H9 (cell line): Measurements from ENCODE around the gene CCDC159. TPM values are rescaled to one million over a fixed set of nuclear protein-coding genes. Genes with fewer than 3 reads are reported as not detected.

Experiments
- DNase-seq: peaks from one replicate; pipeline ENCODE4 v3.0.0-alpha.2; 2017
- H2AFZ ChIP-seq: one replicate; pipeline ENCODE4 v1.6.1; 2013; ENCODE audit warnings: mild to moderate bottlenecking, low read length, control low read depth, moderate library complexity
- H2AK5ac ChIP-seq: 2 replicates; pipeline ENCODE4 v1.6.1; 2013; ENCODE audit warnings: low read length, control low read depth, mixed read lengths; ENCODE audit not compliant: insufficient read length
- H2BK120ac ChIP-seq: one replicate; pipeline ENCODE4 v1.6.1; 2013; ENCODE audit warnings: low read depth, mild to moderate bottlenecking, low read length, control low read depth, inconsistent platforms; ENCODE audit not compliant: poor library complexity, severe bottlenecking
- H2BK12ac ChIP-seq: 2 replicates; pipeline ENCODE4 v1.6.1; 2013; ENCODE audit warnings: low read length, control low read depth, mixed read lengths, low read depth; ENCODE audit not compliant: insufficient read length
- H2BK15ac ChIP-seq: 2 replicates; pipeline ENCODE4 v1.6.1; 2013; ENCODE audit warnings: low read depth, low read length, control low read depth
- H2BK20ac ChIP-seq: one replicate; pipeline ENCODE4 v1.6.1; 2013; ENCODE audit warnings: low read depth, mild to moderate bottlenecking, low read length, control low read depth, inconsistent platforms; ENCODE audit not compliant: poor library complexity, severe bottlenecking
- H2BK5ac ChIP-seq: 2 replicates; pipeline ENCODE4 v1.6.1; 2013; ENCODE audit warnings: low read length, control low read depth, mixed read lengths; ENCODE audit not compliant: insufficient read length
- H3K14ac ChIP-seq: 2 replicates; pipeline ENCODE4 v1.6.1; 2013; ENCODE audit warnings: low read length, control low read depth; ENCODE audit not compliant: insufficient read depth
- H3K18ac ChIP-seq: 2 replicates; pipeline ENCODE4 v1.6.1; 2013; ENCODE audit warnings: low read depth, mild to moderate bottlenecking, mixed read lengths, low read length, control low read depth; ENCODE audit not compliant: insufficient read length
- H3K23ac ChIP-seq: 2 replicates; pipeline ENCODE4 v1.6.1; 2013; ENCODE audit warnings: low read length, control low read depth, mixed read lengths, low read depth; ENCODE audit not compliant: insufficient read length
- H3K23me2 ChIP-seq: 2 replicates; pipeline ENCODE4 v1.6.1; 2013; ENCODE audit warnings: low read depth, mild to moderate bottlenecking, mixed read lengths, low read length, control low read depth; ENCODE audit not compliant: insufficient read length, poor library complexity, severe bottlenecking
- H3K27ac ChIP-seq: 2 replicates; pipeline ENCODE4 v1.5.1; 2013; ENCODE audit warnings: low read length, control low read depth, mixed read lengths, low read depth; ENCODE audit not compliant: insufficient read length
- H3K27me3 ChIP-seq: 2 replicates; pipeline ENCODE4 v1.6.1; 2013; ENCODE audit warnings: low read length, control low read depth, inconsistent platforms; ENCODE audit not compliant: insufficient read depth
- H3K4ac ChIP-seq: 2 replicates; pipeline ENCODE4 v1.6.1; 2013; ENCODE audit warnings: low read depth, mild to moderate bottlenecking, control low read depth, inconsistent platforms, low read length, moderate library complexity
- H3K4me1 ChIP-seq: 2 replicates; pipeline ENCODE4 v1.6.1; 2013; ENCODE audit warnings: low read length, control low read depth, inconsistent platforms; ENCODE audit not compliant: insufficient read depth
- H3K4me2 ChIP-seq: 2 replicates; pipeline ENCODE4 v1.6.1; 2013; ENCODE audit warnings: low read length, control low read depth, mixed read lengths; ENCODE audit not compliant: insufficient read length, insufficient read depth
- H3K56ac ChIP-seq: 2 replicates; pipeline ENCODE4 v1.6.1; 2013; ENCODE audit warnings: low read depth, mild to moderate bottlenecking, mixed read lengths, low read length, control low read depth; ENCODE audit not compliant: insufficient read length
- H3K79me1 ChIP-seq: 2 replicates; pipeline ENCODE4 v1.6.1; 2013; ENCODE audit warnings: low read depth, mild to moderate bottlenecking, moderate library complexity, low read length, control low read depth, inconsistent platforms; ENCODE audit not compliant: insufficient read depth, poor library complexity, severe bottlenecking
- H3K79me2 ChIP-seq: 2 replicates; pipeline ENCODE4 v1.6.1; 2013; ENCODE audit warnings: low read length, control low read depth, inconsistent platforms; ENCODE audit not compliant: insufficient read depth
- H3K9ac ChIP-seq: 2 replicates; pipeline ENCODE4 v1.6.1; 2013; ENCODE audit warnings: low read length, control low read depth, mixed read lengths; ENCODE audit not compliant: insufficient read length; ENCODE audit errors: extremely low read depth
- H3K9me3 ChIP-seq: one replicate; pipeline ENCODE4 v1.6.1; 2013; ENCODE audit warnings: low read depth, low read length, inconsistent platforms; ENCODE audit not compliant: control insufficient read depth
- H3T11ph ChIP-seq: one replicate; pipeline ENCODE4 v1.6.1; 2013; ENCODE audit warnings: mild to moderate bottlenecking, low read length, control low read depth, inconsistent platforms
- H4K20me1 ChIP-seq: one replicate; pipeline ENCODE4 v1.6.1; 2013; ENCODE audit not compliant: control insufficient read depth, insufficient read length, insufficient read depth
- H4K5ac ChIP-seq: 2 replicates; pipeline ENCODE4 v1.6.1; 2013; ENCODE audit warnings: low read depth, mild to moderate bottlenecking, mixed read lengths, low read length, control low read depth; ENCODE audit not compliant: insufficient read length
- H4K8ac ChIP-seq: replicated peaks from 2 replicates; pipeline ENCODE4 v1.6.1; 2013; ENCODE audit warnings: low read length, control low read depth, mixed read lengths, low read depth; ENCODE audit not compliant: insufficient read length
- H4K91ac ChIP-seq: 2 replicates; pipeline ENCODE4 v1.6.1; 2013; ENCODE audit warnings: low read depth, mild to moderate bottlenecking, moderate library complexity, mixed read lengths, low read length, control low read depth; ENCODE audit not compliant: insufficient read length
- H3K27ac Mint-ChIP-seq, 3 experiments: 2 replicates in 2 of 3; 3 replicates in 1 of 3; pipeline ENCODE4 v1.8.0; 2020 to 2021; ENCODE audit warnings: mixed read lengths in 3 of 3, mild to moderate bottlenecking in 1 of 3, moderate library complexity in 1 of 3
- H3K27me3 Mint-ChIP-seq: 2 replicates; pipeline ENCODE4 v1.8.0; 2021; ENCODE audit warnings: low read depth, mild to moderate bottlenecking, moderate library complexity, mixed read lengths
- H3K36me3 Mint-ChIP-seq, 3 experiments: 2 replicates in 2 of 3; 3 replicates in 1 of 3; pipeline ENCODE4 v1.8.0; 2020 to 2021; ENCODE audit warnings: low read depth in 3 of 3, mixed read lengths in 3 of 3; ENCODE audit not compliant: insufficient read depth in 1 of 3
- H3K4me1 Mint-ChIP-seq, 2 experiments: 2 replicates each; pipeline ENCODE4 v1.8.0; 2020; ENCODE audit warnings: mixed read lengths in 2 of 2
- H3K4me3 Mint-ChIP-seq, 2 experiments: 2 replicates in 1 of 2; 3 replicates in 1 of 2; pipeline ENCODE4 v1.8.0; 2020 to 2021; ENCODE audit warnings: mild to moderate bottlenecking in 2 of 2, mixed read lengths in 2 of 2, moderate library complexity in 1 of 2
- H3K9me3 Mint-ChIP-seq, 2 experiments: 2 replicates in 1 of 2; 3 replicates in 1 of 2; pipeline ENCODE4 v1.8.0; 2020; ENCODE audit warnings: mild to moderate bottlenecking in 2 of 2, mixed read lengths in 2 of 2, moderate library complexity in 1 of 2
- CTCF ChIP-seq: fragments of 200-600 bp; sonication (generic); conservative IDR thresholded peaks from 3 replicates; pipeline ENCODE4 v1.8.0; 2021; ENCODE audit warnings: antibody characterized with exemption, mild to moderate bottlenecking
- WGBS: extraction: QIAGEN DNeasy Blood & Tissue Kit; methylation state at CpG from one replicate; pipeline ENCODE4 v1.1.7; 2013; ENCODE audit warnings: missing lambda C conversion rate, low lambda C conversion rate, mixed read lengths; ENCODE audit not compliant: insufficient read length; ENCODE audit errors: extremely low coverage; 5-methylcytosine and 5-hydroxymethylcytosine counted together
- total RNA-seq: library from RNA; stranded (reverse); gene quantifications from 2 replicates; pipeline ENCODE4 v1.2.1, GENCODE V29; 2021

CCDC159 gene
- total RNA-seq, 1 experiment from 2014 or later = 5.7 TPM

- no peak overlapping the region for H4K5ac ChIP-seq
- no peak overlapping the region for H2BK20ac ChIP-seq
- no peak overlapping the region for H3K27ac ChIP-seq
- no peak overlapping the region for H3T11ph ChIP-seq
- no peak overlapping the region for H2BK12ac ChIP-seq
- H2BK5ac ChIP-seq = no peak overlapping the region
- no peak overlapping the region for H2BK120ac ChIP-seq
- H2BK15ac ChIP-seq = no peak overlapping the region
- Mint-ChIP-seq H3K27me3 (no peaks in the 10 kb centered on the region), H3K36me3 (peaks cover 11 to 58% (median 54%) of the 10 kb centered on the region in 3 experiments; a peak in 6 of 7 replicates), H3K9me3 (no peaks in the 10 kb centered on the region), H3K4me3 (no peak overlapping the region), H3K27ac (no peak overlapping the region), H3K4me1 (peaks cover 4 to 6% of the 10 kb centered on the region in 2 experiments)
- DNase-seq = no peak
- no peak overlapping the region for H3K14ac ChIP-seq
- no peak overlapping the region for H3K4me2 ChIP-seq
- no peaks in the 10 kb centered on the region for H4K20me1 ChIP-seq
- no peak overlapping the region for H2AK5ac ChIP-seq
- no peak overlapping the region for H3K4ac ChIP-seq
- H4K91ac ChIP-seq = no peak overlapping the region
- peaks cover 2% of the 10 kb centered on the region for H3K23me2 ChIP-seq
- no peaks in the 10 kb centered on the region for H3K79me1 ChIP-seq
- no peak for TF ChIP-seq CTCF
- H3K9me3 ChIP-seq = no peaks in the 10 kb centered on the region
- H3K18ac ChIP-seq = no peak overlapping the region
- peaks cover 2% of the 10 kb centered on the region; the same call in 1 of the 2 replicates for H3K4me1 ChIP-seq
- H3K79me2 ChIP-seq = no peaks in the 10 kb centered on the region
- H3K56ac ChIP-seq = no peak overlapping the region
- no peaks in the 10 kb centered on the region for H3K27me3 ChIP-seq
- no peak overlapping the region for H2AFZ ChIP-seq
- H3K9ac ChIP-seq = no peak overlapping the region
- no peak overlapping the region for H3K23ac ChIP-seq
- no peak overlapping the region for H4K8ac ChIP-seq
- no CpG with 5 or more reads among the region's 9 CpGs for WGBS
These were observed 53.3 kb downstream of the CCDC159 start for GRCh38 chr19:11399667-11400066.
